Osteoblast (primary cell): Measurements from ENCODE around the gene PPIL6. TPM values are rescaled to one million over a fixed set of nuclear protein-coding genes. Genes with fewer than 3 reads are reported as not detected.

ENCODE experiments used
- DNase-seq: peaks from one replicate; pipeline ENCODE4 v3.0.0; 2011; ENCODE audit warnings: low spot score, mixed read lengths; ENCODE audit not compliant: insufficient read length; ENCODE audit errors: missing footprints
- H2AFZ ChIP-seq: 2 replicates; pipeline ENCODE4 v1.6.0; 2011; ENCODE audit warnings: mild to moderate bottlenecking, low read length
- H3K27ac ChIP-seq: 2 replicates; pipeline ENCODE4 v1.5.1; 2011; ENCODE audit warnings: mild to moderate bottlenecking, low read depth, low read length, moderate library complexity
- H3K27me3 ChIP-seq: 2 replicates; pipeline ENCODE4 v1.6.0; 2012; ENCODE audit warnings: mild to moderate bottlenecking, control low read depth, inconsistent platforms, low read length, moderate library complexity; ENCODE audit not compliant: insufficient read depth
- H3K36me3 ChIP-seq: 2 replicates; pipeline ENCODE4 v1.5.1; 2011; ENCODE audit warnings: mild to moderate bottlenecking, low read length, control low read depth, moderate library complexity; ENCODE audit not compliant: insufficient read depth
- H3K4me1 ChIP-seq: 2 replicates; pipeline ENCODE4 v1.5.1; 2011; ENCODE audit warnings: mild to moderate bottlenecking, low read length, control low read depth, moderate library complexity; ENCODE audit not compliant: insufficient read depth
- H3K4me2 ChIP-seq: 2 replicates; pipeline ENCODE4 v1.6.0; 2011; ENCODE audit warnings: mild to moderate bottlenecking, low read length; ENCODE audit not compliant: insufficient read depth
- H3K4me3 ChIP-seq: fragments of 200-600 bp; sonication (generic); 3 replicates; pipeline ENCODE4 v1.5.1; 2012; ENCODE audit warnings: mild to moderate bottlenecking, low read length, inconsistent platforms; ENCODE audit not compliant: insufficient read depth
- H3K79me2 ChIP-seq: 2 replicates; pipeline ENCODE4 v1.6.0; 2012; ENCODE audit warnings: mild to moderate bottlenecking, low read length, control low read depth, inconsistent platforms; ENCODE audit not compliant: insufficient read depth
- H3K9me3 ChIP-seq: 2 replicates; pipeline ENCODE4 v1.5.1; 2011; ENCODE audit warnings: low read depth, low read length, control low read depth
- H4K20me1 ChIP-seq: 2 replicates; pipeline ENCODE4 v1.6.0; 2012; ENCODE audit warnings: mild to moderate bottlenecking, low read length, control low read depth; ENCODE audit not compliant: insufficient read depth
- CTCF ChIP-seq: IDR thresholded peaks from 2 replicates; pipeline ENCODE4 v1.5.1; 2011; ENCODE audit warnings: mild to moderate bottlenecking, low read depth, low read length, moderate library complexity; ENCODE audit errors: extremely low read depth
- total RNA-seq: library from RNA; depleted of rRNA; stranded (reverse); fragments of >200 nt; gene quantifications from 2 replicates; pipeline ENCODE4 v1.2.3, GENCODE V29; 2012

Gene PPIL6
- total RNA-seq, 1 donor, result 5.8 TPM

- peaks cover 39% of the 10 kb centered on the region for H4K20me1 ChIP-seq
- H3K4me2 ChIP-seq, result peak overlapping the region; percentile 88
- DNase-seq, result peak; percentile 77
- H3K9me3 ChIP-seq, result no peaks in the 10 kb centered on the region
- H2AFZ ChIP-seq, result peak overlapping the region; percentile 98
- peaks cover 59% of the 10 kb centered on the region for H3K79me2 ChIP-seq
- peaks cover 23% of the 10 kb centered on the region for H3K36me3 ChIP-seq
- no peak for TF ChIP-seq CTCF
- H3K4me1 ChIP-seq, result peaks cover 27% of the 10 kb centered on the region
- peak overlapping the region; percentile 99 for H3K27ac ChIP-seq
- H3K27me3 ChIP-seq, result peaks cover 5% of the 10 kb centered on the region
- H3K4me3 ChIP-seq, result peak overlapping the region; percentile 93
These were observed 59.2 kb downstream of the PPIL6 start for GRCh38 chr6:109381061-109381746.

GRCh38 chr6:109379711-109380110 lies 60.7 kb downstream of the PPIL6 start:
- Histone ChIP-seq H3K36me3 (peaks cover 38% of the 10 kb centered on the region), H4K20me1 (peaks cover 43% of the 10 kb centered on the region)

GRCh38 chr6:109377717-109378116 lies 62.7 kb downstream of the PPIL6 start:
- Histone ChIP-seq H3K27me3 (no peaks in the 10 kb centered on the region), H3K9me3 (no peaks in the 10 kb centered on the region), H3K4me3 (no peak overlapping the region), H4K20me1 (peaks cover 52% of the 10 kb centered on the region), H3K36me3 (peaks cover 58% of the 10 kb centered on the region), H3K79me2 (peaks cover 88% of the 10 kb centered on the region), H3K4me1 (peaks cover 9% of the 10 kb centered on the region), H3K27ac (no peak overlapping the region), H2AFZ (no peak overlapping the region), H3K4me2 (no peak overlapping the region)
- DNase-seq, result no peak
- TF ChIP-seq CTCF, result no peak

More at GRCh38 chr6:109379711-109380110, 60.7 kb downstream of the PPIL6 start:
- no peak overlapping the region for H2AFZ ChIP-seq
- no peaks in the 10 kb centered on the region for H3K9me3 ChIP-seq
- H3K4me1 ChIP-seq, result peaks cover 25% of the 10 kb centered on the region
- peak; percentile 88 for DNase-seq
- H3K4me3 ChIP-seq, result peak overlapping the region; percentile 93
- peak overlapping the region; percentile 99 for H3K27ac ChIP-seq
- TF ChIP-seq CTCF, result no peak
- H3K27me3 ChIP-seq, result no peaks in the 10 kb centered on the region
- H3K79me2 ChIP-seq, result peaks cover 70% of the 10 kb centered on the region
- peak overlapping the region; percentile 88 for H3K4me2 ChIP-seq

- Histone ChIP-seq H3K36me3 (peaks cover 70% of the 10 kb centered on the region), H3K4me3 (no peak overlapping the region), H3K4me1 (peaks cover 14% of the 10 kb centered on the region), H3K4me2 (no peak overlapping the region), H2AFZ (no peak overlapping the region), H4K20me1 (peaks cover 36% of the 10 kb centered on the region), H3K79me2 (peaks cover 82% of the 10 kb centered on the region), H3K9me3 (no peaks in the 10 kb centered on the region), H3K27ac (no peak overlapping the region), H3K27me3 (no peaks in the 10 kb centered on the region)
- TF ChIP-seq CTCF, result no peak
- no peak for DNase-seq
These were observed 66.0 kb downstream of the PPIL6 start for GRCh38 chr6:109374326-109374892.
